GM18505 (cell line): ENCODE data around the gene FSTL3.

Experiments used
- ATAC-seq: cut with Tn5 transposase; IDR thresholded peaks from one replicate; pipeline ENCODE4 v1.9.1; 2021; ENCODE audit not compliant: unreplicated experiment
- POLR2A ChIP-seq: IDR thresholded peaks from 4 replicates; pipeline ENCODE4 v1.6.1; 2011; ENCODE audit warnings: borderline replicate concordance; ENCODE audit not compliant: insufficient read depth, insufficient read length; ENCODE audit errors: extremely low read depth

FSTL3 gene

DNA sequence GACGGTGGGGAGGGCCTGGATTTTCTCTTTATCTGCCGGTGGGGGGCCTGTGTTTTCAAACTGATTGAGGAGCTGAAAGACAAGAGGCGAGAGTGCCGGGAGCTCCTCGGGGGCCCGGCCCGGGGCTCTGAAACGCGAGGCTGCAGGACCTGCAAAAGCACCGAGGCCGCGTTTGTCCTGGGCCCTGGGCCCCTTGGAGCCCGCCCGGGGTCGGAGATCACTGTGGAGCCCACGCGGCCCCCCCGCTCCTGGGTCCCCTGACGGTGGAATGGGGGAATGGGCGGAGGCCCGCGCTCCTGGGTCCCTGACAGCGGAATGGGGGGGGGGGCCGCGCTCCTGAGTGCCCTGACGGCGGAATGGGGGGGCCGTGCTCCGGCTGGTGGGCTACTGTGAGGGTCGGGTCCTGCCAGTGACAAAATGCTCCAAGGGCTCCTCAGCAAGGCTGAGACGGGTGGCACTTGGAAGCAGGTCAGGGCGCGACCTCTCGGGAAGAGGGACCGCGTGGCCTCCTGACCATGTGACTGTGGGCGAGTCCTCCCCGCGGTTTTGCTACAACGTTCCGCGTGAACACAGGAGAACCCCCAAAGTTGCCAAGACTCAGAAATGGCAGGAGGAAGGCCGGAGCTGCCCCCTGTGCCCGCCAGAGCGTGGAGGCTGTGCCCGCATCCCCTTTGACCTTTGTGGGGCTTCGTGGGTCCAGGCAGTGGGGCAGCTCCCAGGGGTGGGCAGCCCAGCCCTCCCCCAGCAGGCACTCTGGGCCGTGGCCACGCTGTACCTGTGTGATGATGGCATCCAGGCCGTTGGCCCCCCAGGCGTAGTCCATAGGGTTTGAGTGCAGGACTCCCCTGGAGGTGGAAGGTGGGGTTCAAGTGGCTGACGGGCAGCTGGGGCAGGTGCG, 27.0 kb upstream of the FSTL3 start:
- ATAC-seq, result no peak
- no peak for TF ChIP-seq POLR2A

- no peak for ATAC-seq
- no peak for TF ChIP-seq POLR2A
Observed at GRCh38 chr19:650121-650520, 26.1 kb upstream of the FSTL3 start.

DNA sequence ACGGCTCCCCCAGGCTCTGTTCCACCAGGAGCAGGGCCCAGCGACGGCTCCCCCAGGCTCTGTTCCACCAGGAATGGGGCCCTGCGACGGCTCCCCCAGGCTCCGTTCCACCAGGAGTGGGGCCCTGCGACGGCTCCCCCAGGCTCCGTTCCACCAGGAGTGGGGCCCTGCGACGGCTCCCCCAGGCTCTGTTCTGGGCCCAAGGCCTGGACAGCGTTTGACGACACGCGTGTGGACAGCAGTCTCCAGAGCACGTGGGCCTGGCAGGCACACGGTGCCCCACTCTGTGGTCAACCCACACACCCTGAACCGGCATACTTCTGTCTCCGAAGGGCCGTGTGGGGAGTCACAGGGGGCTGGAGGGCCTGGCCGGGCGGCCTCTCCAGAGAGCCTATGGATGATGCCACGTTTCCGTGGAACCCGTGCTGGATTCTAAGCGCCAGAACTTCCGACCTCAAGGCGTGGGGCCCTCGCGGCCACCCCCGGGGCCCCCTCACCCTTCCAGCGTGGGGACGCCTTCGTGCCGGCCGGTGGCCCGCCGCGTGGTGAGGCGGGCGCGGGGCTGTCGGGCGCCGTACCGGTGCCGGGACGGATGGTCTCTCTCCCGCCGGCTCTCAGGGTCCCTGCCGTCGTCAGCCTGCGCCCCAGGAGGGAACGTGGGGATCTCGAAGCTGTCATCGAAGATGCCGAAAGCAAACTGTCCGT, 24.9 kb upstream of the FSTL3 start:
- ATAC-seq, result no peak
- no peak for TF ChIP-seq POLR2A

DNA sequence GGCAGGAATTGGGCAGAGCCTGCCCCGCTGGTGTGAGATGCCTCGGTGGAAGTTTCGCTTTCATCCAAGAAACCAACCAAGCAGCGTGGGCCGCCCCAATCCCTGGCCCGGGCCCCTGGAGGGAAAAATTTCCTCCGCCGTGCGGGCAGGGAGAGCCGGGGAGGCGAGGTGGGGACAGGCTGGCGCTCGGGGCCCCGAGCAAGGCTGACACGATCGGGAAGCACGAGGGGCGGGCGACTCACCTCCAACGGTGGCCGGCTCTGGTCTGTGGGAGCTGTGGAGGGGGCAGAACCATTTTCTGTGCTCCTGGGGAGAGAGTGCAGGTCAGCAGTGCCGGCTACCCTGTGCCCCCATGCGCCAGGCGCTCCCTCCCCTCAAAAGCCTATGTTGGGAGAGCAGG, 24.2 kb upstream of the FSTL3 start:
- TF ChIP-seq POLR2A, result no peak
- no peak for ATAC-seq

- TF ChIP-seq POLR2A, result no peak
- ATAC-seq, result no peak
Observed at GRCh38 chr19:652467-653389, 23.5 kb upstream of the FSTL3 start.

DNA sequence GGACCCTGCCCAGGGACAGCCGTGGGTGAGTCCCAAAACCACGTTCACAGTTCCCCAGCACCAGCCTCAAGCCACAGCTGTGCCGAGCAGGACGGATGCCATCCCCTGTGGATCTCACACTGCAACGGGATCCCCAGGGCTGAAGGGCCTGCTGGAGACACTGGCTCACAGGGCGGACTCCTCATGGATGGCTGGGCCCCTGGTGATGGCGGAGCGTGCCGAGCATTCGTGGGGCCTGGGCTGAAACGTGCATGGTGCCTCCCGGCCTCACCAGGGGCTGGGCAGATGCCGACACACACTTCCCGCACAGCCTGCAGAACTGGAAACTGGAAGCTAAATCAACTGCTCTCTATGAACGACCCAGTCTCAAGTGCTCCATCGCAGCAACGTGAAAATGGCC, 22.8 kb upstream of the FSTL3 start:
- ATAC-seq, result no peak
- no peak for TF ChIP-seq POLR2A

DNA sequence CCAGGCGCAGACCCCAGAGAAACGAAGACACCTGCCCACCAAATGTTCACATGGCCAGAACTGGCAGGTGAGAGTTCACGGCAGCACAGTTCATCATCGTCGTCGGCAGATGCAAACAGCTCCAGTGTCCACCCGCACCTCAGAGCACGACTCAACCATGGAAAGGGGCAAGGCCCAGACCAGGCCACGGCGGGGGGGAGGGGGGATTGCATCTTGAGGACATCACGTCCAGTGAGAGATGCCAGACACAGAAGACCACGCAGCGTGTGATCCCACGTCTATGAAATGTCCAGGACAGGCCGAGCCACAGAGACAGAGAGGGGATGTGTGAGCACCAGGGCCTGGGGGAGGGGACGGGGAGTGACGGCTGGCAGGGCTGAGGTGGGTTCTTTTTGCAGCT, 20.5 kb upstream of the FSTL3 start:
- ATAC-seq, result no peak
- no peak for TF ChIP-seq POLR2A

DNA sequence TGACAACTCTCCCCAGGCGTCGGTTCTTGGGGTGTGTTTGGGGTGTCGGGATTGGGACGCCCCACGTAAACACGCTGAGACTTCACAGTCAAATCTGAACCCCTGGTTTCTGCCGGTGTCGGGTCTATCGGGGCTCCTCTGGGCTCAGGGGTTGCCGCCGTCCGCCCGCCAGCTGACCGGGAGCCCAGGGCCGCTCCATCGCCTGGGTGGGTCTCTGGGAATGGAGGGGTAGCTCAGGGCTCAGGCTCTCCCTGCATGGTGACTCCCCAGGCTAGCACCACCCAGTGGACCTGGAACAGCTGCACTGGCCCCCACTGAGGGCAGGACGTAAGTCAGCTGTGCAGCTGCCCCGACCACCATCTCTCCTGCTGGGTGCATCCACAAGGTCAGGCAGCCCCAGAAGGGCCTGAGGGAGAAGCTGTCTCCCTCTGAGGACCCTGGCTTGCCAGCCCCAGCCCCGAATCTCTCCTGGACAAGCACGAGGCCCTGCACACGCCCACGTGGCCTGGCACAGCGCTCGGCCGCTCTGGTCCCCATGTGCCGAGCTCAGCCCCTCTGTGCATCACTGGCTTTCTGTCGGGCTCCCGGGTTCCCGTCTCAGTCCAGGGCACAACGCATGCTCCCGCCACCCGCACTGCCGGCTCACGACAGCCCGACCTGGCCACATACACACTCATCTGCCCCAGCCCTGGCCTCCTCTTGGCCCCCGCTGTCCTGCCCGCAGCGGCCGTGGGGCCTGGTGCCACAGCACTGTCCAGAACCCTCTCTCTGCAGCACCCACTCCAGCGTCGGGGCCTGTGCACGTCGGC, 19.2 kb upstream of the FSTL3 start:
- no peak for TF ChIP-seq POLR2A
- no peak for ATAC-seq

DNA sequence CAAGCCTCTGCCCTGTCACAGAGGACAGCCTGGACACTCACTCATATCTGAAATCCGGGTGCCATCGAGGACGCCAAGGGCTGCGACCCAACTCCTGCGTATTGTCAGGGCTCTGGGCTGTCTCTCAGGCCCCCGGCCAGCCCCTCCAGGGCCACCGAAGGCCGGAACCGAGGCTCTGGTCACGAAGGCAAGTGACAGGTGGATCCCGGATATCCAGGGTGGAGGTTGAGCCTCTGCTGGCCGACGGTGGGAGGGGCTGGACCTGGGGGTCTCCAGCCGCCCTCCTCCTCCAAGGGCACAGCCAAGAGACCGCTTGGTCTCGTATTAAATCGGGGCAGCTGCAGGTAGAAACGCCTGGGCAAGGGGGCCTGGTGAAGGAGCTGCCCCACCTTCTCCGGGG, 18.6 kb upstream of the FSTL3 start:
- TF ChIP-seq POLR2A, result no peak
- no peak for ATAC-seq

DNA sequence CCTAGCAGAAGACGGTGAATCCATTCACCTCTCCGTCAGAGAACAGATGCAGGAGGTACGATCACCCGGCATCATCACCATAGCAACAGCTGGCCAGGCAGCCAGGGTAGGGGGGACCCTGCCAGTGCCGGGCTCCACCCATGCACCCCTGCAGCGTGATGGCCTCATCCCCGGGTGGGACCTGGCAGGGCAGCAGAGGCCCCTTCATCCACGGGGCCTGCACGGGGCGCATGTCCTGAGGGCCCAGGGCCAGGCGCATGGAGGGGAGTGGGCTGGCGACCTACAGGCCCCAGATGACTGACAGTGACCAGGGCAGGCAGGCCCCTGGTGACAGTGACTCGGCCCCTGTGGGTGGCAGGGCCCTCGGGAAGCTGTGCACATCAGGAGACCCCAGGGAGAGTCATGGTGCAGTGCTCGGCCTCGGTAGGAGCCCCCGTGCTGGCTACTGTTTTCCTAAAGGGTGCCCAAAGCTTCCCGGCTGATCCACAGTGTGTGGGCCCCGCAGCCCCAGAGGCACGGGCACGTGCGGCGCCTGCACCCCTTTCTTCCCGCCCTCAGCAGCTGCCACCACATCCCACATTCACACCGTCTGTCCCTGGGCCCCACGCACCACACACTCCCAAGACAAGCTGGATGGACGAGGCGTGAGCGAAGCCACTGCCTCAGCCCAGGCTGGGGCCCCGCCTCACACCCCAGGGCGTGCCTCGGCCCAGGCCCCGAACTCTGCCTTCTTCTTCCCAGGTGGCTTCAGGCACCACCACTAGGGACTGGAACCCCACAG, 17.9 kb upstream of the FSTL3 start:
- ATAC-seq, result no peak
- TF ChIP-seq POLR2A, result no peak

- no peak for ATAC-seq
- no peak for TF ChIP-seq POLR2A
Observed at GRCh38 chr19:658916-659839, 17.0 kb upstream of the FSTL3 start.

GRCh38 chr19:660793-661426, 15.3 kb upstream of the FSTL3 start:
- no peak for ATAC-seq
- no peak for TF ChIP-seq POLR2A
